ENCODE results near the gene RNFT2.

DNA sequence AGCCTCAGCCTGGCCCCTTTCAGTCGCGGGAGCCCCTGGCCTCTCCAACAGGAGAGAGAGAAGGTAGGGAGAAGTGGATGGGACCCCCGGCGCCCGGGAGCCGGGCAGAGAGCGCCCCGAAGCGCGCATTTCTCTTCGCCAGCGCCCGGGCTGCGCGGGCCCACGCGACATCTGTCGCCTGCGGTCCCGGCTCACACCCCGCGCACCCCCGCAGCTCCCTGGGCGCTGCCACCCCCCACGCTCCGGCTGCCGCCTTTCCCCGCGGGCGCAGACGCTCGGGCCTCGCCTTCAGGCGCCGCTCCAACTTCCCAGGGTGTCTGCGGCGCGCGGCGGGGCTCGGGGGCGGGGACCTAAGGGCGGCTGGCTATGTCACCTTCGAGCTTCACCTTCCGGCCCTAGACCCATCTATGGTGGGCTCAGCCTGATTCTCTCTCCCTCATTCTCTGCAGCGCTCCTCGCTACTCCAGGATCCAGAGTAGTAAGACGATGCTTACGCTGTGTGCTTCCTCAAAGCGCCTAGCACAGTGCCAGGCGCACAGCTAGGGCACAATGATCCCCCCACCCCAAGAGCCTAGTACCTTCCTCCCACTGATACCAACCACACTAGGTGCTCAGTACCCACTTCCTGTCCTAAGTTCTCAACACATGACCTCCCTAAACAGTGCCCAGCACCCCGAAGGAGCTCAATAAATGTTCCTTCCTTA, 141.5 kb downstream of the RNFT2 start:
- TF ChIP-seq, protein P1, sequence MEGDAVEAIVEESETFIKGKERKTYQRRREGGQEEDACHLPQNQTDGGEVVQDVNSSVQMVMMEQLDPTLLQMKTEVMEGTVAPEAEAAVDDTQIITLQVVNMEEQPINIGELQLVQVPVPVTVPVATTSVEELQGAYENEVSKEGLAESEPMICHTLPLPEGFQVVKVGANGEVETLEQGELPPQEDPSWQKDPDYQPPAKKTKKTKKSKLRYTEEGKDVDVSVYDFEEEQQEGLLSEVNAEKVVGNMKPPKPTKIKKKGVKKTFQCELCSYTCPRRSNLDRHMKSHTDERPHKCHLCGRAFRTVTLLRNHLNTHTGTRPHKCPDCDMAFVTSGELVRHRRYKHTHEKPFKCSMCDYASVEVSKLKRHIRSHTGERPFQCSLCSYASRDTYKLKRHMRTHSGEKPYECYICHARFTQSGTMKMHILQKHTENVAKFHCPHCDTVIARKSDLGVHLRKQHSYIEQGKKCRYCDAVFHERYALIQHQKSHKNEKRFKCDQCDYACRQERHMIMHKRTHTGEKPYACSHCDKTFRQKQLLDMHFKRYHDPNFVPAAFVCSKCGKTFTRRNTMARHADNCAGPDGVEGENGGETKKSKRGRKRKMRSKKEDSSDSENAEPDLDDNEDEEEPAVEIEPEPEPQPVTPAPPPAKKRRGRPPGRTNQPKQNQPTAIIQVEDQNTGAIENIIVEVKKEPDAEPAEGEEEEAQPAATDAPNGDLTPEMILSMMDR (IDR thresholded peaks at IDR 0.05): no peak
- TF ChIP-seq, protein P2, sequence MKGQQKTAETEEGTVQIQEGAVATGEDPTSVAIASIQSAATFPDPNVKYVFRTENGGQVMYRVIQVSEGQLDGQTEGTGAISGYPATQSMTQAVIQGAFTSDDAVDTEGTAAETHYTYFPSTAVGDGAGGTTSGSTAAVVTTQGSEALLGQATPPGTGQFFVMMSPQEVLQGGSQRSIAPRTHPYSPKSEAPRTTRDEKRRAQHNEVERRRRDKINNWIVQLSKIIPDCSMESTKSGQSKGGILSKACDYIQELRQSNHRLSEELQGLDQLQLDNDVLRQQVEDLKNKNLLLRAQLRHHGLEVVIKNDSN (CRISPR knock-in tag; IDR thresholded peaks at IDR 0.05): no peak
- TF ChIP-seq, protein P3, sequence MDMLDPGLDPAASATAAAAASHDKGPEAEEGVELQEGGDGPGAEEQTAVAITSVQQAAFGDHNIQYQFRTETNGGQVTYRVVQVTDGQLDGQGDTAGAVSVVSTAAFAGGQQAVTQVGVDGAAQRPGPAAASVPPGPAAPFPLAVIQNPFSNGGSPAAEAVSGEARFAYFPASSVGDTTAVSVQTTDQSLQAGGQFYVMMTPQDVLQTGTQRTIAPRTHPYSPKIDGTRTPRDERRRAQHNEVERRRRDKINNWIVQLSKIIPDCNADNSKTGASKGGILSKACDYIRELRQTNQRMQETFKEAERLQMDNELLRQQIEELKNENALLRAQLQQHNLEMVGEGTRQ (CRISPR knock-in tag; IDR thresholded peaks at IDR 0.05): no peak
- no peak for TF ChIP-seq SP1 (CRISPR knock-in tag; conservative IDR thresholded peaks at IDR 0.05)
- no peak for TF ChIP-seq JAZF1 (CRISPR knock-in tag; IDR thresholded peaks at IDR 0.05)
- TF ChIP-seq MYBL2 (CRISPR knock-in tag; IDR thresholded peaks at IDR 0.05): no peak
